GM21367 (cell line): ENCODE measurements around the gene CACNA2D3.
A peak's percentile ranks its signal among the peaks of the same experiment; 100 is the strongest.
"Not testable (repeated sequence)": the region's sequence is repeated elsewhere in the genome, so short reads cannot be mapped to it uniquely, and the experiment has no call there.

Experiments
- ATAC-seq: cut with Tn5 transposase; IDR thresholded peaks from one replicate; pipeline ENCODE4 v1.9.1; 2021; ENCODE audit not compliant: unreplicated experiment

The CACNA2D3 gene

GRCh38 chr3:54122324-54123002 is at the start of gene CACNA2D3:
Gene CACNA2D3 (plus strand): TSS chr3:54122552.
- no peak for ATAC-seq

DNA sequence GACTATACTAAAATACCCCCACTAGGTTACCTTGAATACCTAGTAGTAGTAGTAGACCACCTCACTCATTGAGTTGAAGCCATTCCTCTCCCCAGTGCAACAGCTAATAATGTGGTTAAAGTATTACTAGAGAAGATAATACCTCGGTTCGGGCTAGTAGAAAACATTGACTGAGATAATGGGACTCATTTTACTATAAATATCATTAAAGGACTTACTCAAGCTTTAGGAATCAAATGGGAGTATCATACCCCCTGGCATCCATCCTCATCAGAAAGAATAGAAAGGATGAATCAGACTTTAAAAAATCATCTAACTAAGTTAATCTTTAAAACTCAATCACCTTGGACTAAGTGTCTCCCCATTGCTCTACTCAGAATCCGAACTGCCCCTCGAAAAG is 49.0 kb upstream of the CACNA2D3 start:
- no peak for ATAC-seq

DNA sequence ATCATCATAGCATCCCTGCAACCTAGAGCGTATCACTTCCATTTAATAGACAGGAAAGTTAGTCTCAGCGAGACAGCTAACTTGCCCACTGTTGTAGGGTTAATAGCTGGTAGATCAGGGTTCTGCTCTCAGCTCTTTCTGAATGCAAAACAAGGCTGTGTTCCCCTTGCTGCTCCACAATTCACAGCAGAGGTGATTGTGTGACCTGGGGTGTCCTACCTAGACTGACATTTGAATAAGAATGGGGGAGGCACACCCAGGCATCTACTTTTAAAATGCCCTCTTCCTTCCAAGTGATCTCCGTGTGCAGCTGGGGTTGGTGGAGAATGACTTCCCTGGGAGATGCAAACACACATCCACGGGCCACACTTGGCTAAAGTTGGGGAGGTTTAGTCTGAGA is 43.0 kb upstream of the CACNA2D3 start:
- no peak for ATAC-seq

- no peak for ATAC-seq
These were observed 42.5 kb upstream of the CACNA2D3 start for GRCh38 chr3:54079730-54080325.

DNA sequence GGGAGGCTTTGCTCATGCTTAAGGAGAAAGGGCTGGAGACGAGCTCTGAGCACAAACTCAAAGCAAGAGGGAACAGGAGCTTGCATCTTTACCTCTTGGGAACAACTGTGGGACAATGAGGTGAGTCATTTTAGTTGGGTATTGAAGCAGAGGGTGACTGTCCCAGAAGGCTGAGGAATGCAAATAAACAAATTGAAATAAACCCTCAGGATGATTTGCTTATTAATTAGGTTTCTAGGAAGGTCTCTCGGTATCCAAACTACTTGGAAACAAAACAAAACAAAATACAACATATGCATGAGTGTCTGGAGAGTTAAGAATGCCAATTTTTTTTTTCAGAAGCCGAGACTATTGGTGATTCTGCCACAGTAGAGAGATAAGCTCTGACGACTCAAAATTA is 38.4 kb upstream of the CACNA2D3 start:
- no peak for ATAC-seq

GRCh38 chr3:54085936-54086335 is 36.4 kb upstream of the CACNA2D3 start:
- ATAC-seq = no peak

DNA sequence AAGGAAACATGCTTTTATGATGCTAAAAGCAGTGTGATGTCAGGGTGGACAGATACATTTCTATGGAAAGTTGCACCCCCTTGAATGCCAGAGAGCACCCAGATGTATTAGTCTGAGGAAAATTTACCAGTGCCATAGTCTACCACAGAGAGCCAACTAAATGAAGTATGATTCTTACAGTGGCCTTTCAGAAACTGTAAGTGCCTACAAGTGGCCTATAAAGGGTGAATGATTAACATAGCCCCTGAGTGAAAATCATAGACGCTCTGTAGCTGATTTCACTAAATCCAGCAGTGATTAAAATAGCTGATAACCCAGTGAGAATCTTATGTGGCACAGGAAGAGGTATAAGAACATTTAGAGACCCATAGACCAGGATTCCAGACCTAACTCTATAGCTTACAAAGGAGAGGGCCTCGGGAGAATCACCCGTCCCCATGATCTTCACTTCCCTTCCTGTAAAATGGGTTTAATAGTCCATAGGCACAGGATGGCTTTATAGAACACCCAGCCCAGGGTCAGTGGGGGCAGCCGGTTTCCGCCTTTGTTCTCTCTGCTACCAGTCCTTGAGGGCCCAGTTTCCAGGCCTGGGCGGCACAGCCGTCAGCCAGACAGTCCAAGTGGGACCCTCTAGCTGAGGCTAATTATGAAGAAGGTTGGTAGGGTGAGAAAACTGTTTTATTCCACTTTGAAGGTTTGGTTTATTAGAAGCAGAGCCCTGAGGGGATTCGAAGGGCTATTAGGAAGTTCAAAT is 35.5 kb upstream of the CACNA2D3 start:
- ATAC-seq = no peak

DNA sequence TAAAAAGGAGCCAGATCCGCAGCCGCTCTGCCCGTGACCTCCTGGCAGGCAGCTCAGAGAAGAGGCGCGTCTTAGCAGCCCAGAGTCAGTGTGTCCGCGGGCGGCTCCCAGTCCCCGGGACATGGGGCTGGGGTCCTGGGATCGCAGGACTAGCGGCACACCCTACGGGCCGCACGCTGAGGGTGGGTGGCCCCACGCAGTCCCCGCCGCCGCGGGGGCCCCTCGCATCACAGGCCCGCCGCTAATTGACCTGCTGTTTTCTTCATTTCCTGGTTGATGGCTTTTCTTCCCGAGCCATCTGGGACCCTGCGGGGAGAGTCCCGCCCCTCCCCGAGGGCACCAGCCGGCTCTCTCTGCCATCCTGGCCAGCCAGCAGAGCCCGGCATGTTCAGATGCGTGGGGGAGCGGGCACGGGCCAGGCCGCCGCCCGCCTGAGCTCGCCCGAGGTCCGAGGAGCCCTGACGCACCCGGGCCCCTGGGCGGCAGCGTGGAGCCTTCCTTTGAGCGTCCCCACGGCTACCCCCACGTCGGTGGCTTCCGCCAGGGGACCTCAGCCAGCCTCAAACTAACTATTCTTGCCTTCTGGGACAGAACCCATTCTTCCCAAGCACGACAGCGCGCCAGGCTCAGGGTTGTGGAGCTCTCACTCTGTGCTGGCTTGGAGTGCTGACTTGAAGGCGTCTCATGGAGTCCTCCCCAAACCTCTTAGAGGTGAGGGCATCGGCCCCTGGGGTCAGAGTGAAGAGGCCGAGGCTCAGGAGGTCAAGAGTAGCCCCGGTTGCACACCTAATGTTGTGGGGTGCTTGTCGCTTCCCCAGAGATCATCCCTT is 34.6 kb upstream of the CACNA2D3 start:
- ATAC-seq = no peak

GRCh38 chr3:54093491-54094248 is 28.7 kb upstream of the CACNA2D3 start:
- no peak for ATAC-seq

GRCh38 chr3:54094926-54095325 is 27.4 kb upstream of the CACNA2D3 start:
- no peak for ATAC-seq

GRCh38 chr3:54099381-54099780 is 23.0 kb upstream of the CACNA2D3 start:
- ATAC-seq = no peak

- ATAC-seq = no peak
These were observed 18.3 kb upstream of the CACNA2D3 start for GRCh38 chr3:54104084-54104483.

- ATAC-seq = not testable (repeated sequence)
These were observed 6.2 kb upstream of the CACNA2D3 start for GRCh38 chr3:54116129-54116528.

- peak; percentile 76 for ATAC-seq
These were observed 1.5 kb upstream of the CACNA2D3 start for GRCh38 chr3:54120657-54121413.

- ATAC-seq = no peak
These were observed 683 bp upstream of the CACNA2D3 start for GRCh38 chr3:54121414-54122323.

DNA sequence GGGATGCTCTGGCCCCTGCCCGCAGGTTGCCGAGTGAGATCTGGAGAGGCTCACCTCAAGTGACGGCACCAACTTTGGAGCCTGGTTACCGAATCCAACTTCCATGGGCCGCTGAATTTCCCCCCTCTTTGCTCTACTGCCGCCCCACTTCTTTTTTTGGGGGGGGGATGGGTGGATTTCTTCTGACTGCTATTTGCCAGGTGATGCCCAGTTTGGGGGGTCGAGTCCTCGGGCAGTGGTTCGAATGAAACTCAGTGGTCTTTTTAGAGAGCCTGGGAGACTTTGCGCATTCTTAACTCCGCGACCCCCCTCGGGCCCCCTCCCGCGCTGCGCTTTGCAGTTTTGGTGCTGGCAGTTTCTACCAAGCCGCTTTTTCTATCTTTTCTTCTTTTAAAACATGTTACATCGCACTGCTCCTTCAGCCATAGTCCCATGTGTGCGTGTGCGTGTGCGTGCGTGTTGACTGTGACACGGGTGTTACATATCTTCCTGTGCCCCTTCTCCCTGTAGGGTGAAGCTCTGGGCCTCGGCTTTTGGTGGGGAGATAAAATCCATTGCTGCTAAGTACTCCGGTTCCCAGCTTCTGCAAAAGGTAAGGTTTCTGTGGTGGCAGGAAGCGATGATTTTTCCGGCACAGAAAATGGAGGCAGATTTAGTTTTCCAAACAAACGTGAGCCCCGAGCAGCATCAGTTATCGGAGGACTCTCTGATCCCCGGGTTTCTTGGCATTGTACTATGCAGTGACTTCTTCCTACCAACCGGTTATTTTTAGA is 837 bp downstream of the CACNA2D3 start:
- no peak for ATAC-seq

DNA sequence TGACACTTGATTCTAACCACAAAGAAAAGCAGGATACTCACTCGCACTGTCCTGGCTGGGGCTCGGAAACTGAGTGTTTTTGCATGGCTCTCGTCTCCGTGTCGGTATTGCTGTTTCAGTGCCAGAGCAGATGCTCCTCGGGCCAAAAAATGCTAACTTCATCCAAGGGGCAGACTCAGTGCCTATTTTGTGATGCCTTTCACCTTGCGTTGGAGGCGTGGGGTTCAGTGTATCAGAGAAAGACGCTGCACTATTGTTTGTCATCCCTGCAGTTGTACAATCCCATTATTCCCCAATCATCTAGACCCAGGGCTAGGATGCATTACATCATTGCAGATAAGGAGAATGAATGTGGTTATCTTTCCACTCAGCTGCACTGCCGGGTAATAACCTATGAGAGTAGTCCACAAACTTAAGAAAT is 1.4 kb downstream of the CACNA2D3 start:
- ATAC-seq = no peak

GRCh38 chr3:54125300-54125699 is 2.9 kb downstream of the CACNA2D3 start:
- no peak for ATAC-seq
